IPS-20b (cell line): Measurements from ENCODE around the gene FMNL2.
"Not testable (repeated sequence)": the region's sequence is repeated elsewhere in the genome, so short reads cannot be mapped to it uniquely, and the experiment has no call there.

ENCODE experiments used
- H3K27ac ChIP-seq: one replicate; pipeline ENCODE4 v1.5.1; 2013; ENCODE audit warnings: low read length
- H3K27me3 ChIP-seq: 2 replicates; pipeline ENCODE4 v1.6.1; 2013; ENCODE audit warnings: mild to moderate bottlenecking, low read length, inconsistent platforms; ENCODE audit not compliant: insufficient read depth
- H3K36me3 ChIP-seq: 2 replicates; pipeline ENCODE4 v1.6.1; 2013; ENCODE audit warnings: low read depth, mild to moderate bottlenecking, inconsistent platforms, low read length, moderate library complexity; ENCODE audit not compliant: insufficient read depth
- H3K4me1 ChIP-seq: 2 replicates; pipeline ENCODE4 v1.6.1; 2013; ENCODE audit warnings: mild to moderate bottlenecking, control low read depth, inconsistent platforms, low read length, moderate library complexity; ENCODE audit not compliant: insufficient read depth
- H3K4me3 ChIP-seq: 2 replicates; pipeline ENCODE4 v1.5.1; 2013; ENCODE audit warnings: mild to moderate bottlenecking, low read length, inconsistent platforms
- H3K9ac ChIP-seq: 2 replicates; pipeline ENCODE4 v1.6.1; 2013; ENCODE audit warnings: low read depth, mild to moderate bottlenecking, inconsistent platforms, low read length, moderate library complexity
- H3K9me3 ChIP-seq: 2 replicates; pipeline ENCODE4 v1.6.1; 2013; ENCODE audit warnings: mild to moderate bottlenecking, low read depth, low read length, inconsistent platforms; ENCODE audit not compliant: insufficient read depth

FMNL2 gene

GRCh38 chr2:152511981-152512380, 177.0 kb downstream of the FMNL2 start:
- Histone ChIP-seq H3K27ac (no peak overlapping the region), H3K36me3 (no peaks in the 10 kb centered on the region), H3K9ac (no peak overlapping the region), H3K4me1 (0 out of 2 replicates have a peak, but pooled peaks cover 2% of the 10 kb centered on the region), H3K27me3 (no peaks in the 10 kb centered on the region), H3K9me3 (no peaks in the 10 kb centered on the region), H3K4me3 (no peak overlapping the region)

GRCh38 chr2:152513029-152513428, 178.1 kb downstream of the FMNL2 start:
- Histone ChIP-seq H3K27ac (no peak overlapping the region), H3K9me3 (no peaks in the 10 kb centered on the region)

GRCh38 chr2:152513681-152514080, 178.7 kb downstream of the FMNL2 start:
- no peak overlapping the region for H3K4me3 ChIP-seq
- no peaks in the 10 kb centered on the region for H3K27me3 ChIP-seq
- H3K27ac ChIP-seq, result no peak overlapping the region
- H3K4me1 ChIP-seq, result peaks cover 2% of the 10 kb centered on the region; the same call in 1 of the 2 replicates
- no peaks in the 10 kb centered on the region for H3K36me3 ChIP-seq
- H3K9ac ChIP-seq, result no peak overlapping the region
- H3K9me3 ChIP-seq, result no peaks in the 10 kb centered on the region

More at GRCh38 chr2:152513029-152513428, 178.1 kb downstream of the FMNL2 start:
- no peaks in the 10 kb centered on the region for H3K36me3 ChIP-seq
- H3K27me3 ChIP-seq, result no peaks in the 10 kb centered on the region
- H3K4me3 ChIP-seq, result no peak overlapping the region
- 0 out of 2 replicates have a peak, but pooled peaks cover 2% of the 10 kb centered on the region for H3K4me1 ChIP-seq
- H3K9ac ChIP-seq, result no peak overlapping the region

- Histone ChIP-seq H3K36me3 (no peaks in the 10 kb centered on the region), H3K27ac (no peak overlapping the region), H3K4me3 (no peak overlapping the region), H3K4me1 (peaks cover 8% of the 10 kb centered on the region; the same call in 1 of the 2 replicates), H3K9ac (no peak overlapping the region), H3K27me3 (no peaks in the 10 kb centered on the region), H3K9me3 (no peaks in the 10 kb centered on the region)
These were observed 183.1 kb downstream of the FMNL2 start for GRCh38 chr2:152518034-152518433.

- Histone ChIP-seq H3K27me3 (no peaks in the 10 kb centered on the region), H3K36me3 (no peaks in the 10 kb centered on the region), H3K4me3 (no peak overlapping the region), H3K27ac (no peak overlapping the region), H3K9ac (no peak overlapping the region), H3K4me1 (peaks cover 8% of the 10 kb centered on the region; the same call in 1 of the 2 replicates), H3K9me3 (no peaks in the 10 kb centered on the region)
These were observed 183.9 kb downstream of the FMNL2 start for GRCh38 chr2:152518641-152519580.

GRCh38 chr2:152519581-152519952, 184.6 kb downstream of the FMNL2 start:
- H3K9me3 ChIP-seq, result no peaks in the 10 kb centered on the region

GRCh38 chr2:152520759-152521158, 185.8 kb downstream of the FMNL2 start:
- Histone ChIP-seq H3K27ac (no peak overlapping the region), H3K9ac (no peak overlapping the region), H3K27me3 (no peaks in the 10 kb centered on the region), H3K9me3 (no peaks in the 10 kb centered on the region), H3K4me3 (no peak overlapping the region), H3K36me3 (no peaks in the 10 kb centered on the region), H3K4me1 (peaks cover 6% of the 10 kb centered on the region; the same call in 1 of the 2 replicates)

More at GRCh38 chr2:152519581-152519952, 184.6 kb downstream of the FMNL2 start:
- no peaks in the 10 kb centered on the region for H3K36me3 ChIP-seq
- H3K4me3 ChIP-seq, result no peak overlapping the region
- no peak overlapping the region for H3K9ac ChIP-seq
- H3K4me1 ChIP-seq, result peaks cover 8% of the 10 kb centered on the region; the same call in 1 of the 2 replicates
- H3K27ac ChIP-seq, result no peak overlapping the region
- H3K27me3 ChIP-seq, result no peaks in the 10 kb centered on the region

- not testable (repeated sequence) for H3K27ac ChIP-seq, H3K4me1 ChIP-seq, H3K27me3 ChIP-seq, H3K36me3 ChIP-seq, H3K9ac ChIP-seq, H3K9me3 ChIP-seq, H3K4me3 ChIP-seq
These were observed 187.5 kb downstream of the FMNL2 start for GRCh38 chr2:152522446-152522845.

- Histone ChIP-seq H3K27ac (no peak overlapping the region), H3K9me3 (no peaks in the 10 kb centered on the region), H3K4me1 (peaks cover 6% of the 10 kb centered on the region; the same call in 1 of the 2 replicates), H3K9ac (no peak overlapping the region), H3K36me3 (no peaks in the 10 kb centered on the region), H3K4me3 (no peak overlapping the region), H3K27me3 (no peaks in the 10 kb centered on the region)
These were observed 188.1 kb downstream of the FMNL2 start for GRCh38 chr2:152523091-152523490.

GRCh38 chr2:152525277-152525838, 190.4 kb downstream of the FMNL2 start:
- Histone ChIP-seq H3K27me3 (no peaks in the 10 kb centered on the region), H3K9ac (no peak overlapping the region), H3K4me3 (no peak overlapping the region), H3K4me1 (peaks cover 24% of the 10 kb centered on the region), H3K27ac (no peak overlapping the region), H3K36me3 (no peaks in the 10 kb centered on the region), H3K9me3 (no peaks in the 10 kb centered on the region)

- Histone ChIP-seq H3K36me3 (no peaks in the 10 kb centered on the region), H3K4me3 (no peak overlapping the region), H3K27ac (no peak overlapping the region), H3K9me3 (no peaks in the 10 kb centered on the region), H3K4me1 (peaks cover 21% of the 10 kb centered on the region), H3K27me3 (no peaks in the 10 kb centered on the region), H3K9ac (no peak overlapping the region)
These were observed 194.6 kb downstream of the FMNL2 start for GRCh38 chr2:152529420-152530115.
